Spleen (tissue), 11 donors: ENCODE results near the gene DPF3. TPM values are rescaled to one million over a fixed set of nuclear protein-coding genes. Genes with fewer than 3 reads are reported as not detected.

Experiments
- DNase-seq: peaks from one replicate; pipeline ENCODE4 v3.0.0-alpha.2; 2020
- H3K27ac ChIP-seq, 8 donors: fragments of 200-600 bp; sonication (generic) in 7 of 8; 1 replicate in 4 of 8; 2 replicates in 4 of 8; pipeline versions ENCODE4 v1.5.0 to v1.8.0; 2016 to 2021; ENCODE audit warnings: inconsistent platforms in 4 of 8, mild to moderate bottlenecking in 4 of 8, moderate library complexity in 1 of 8
- H3K27me3 ChIP-seq, 7 donors: fragments of 200-600 bp; sonication (generic) in 6 of 7; replicated peaks in 1 of 7; 1 replicate in 4 of 7; 2 replicates in 3 of 7; pipeline versions ENCODE4 v1.5.0 to v1.8.0; 2016 to 2021; ENCODE audit warnings: inconsistent platforms in 3 of 7, mild to moderate bottlenecking in 1 of 7
- H3K36me3 ChIP-seq, 6 donors: fragments of 200-600 bp; sonication (generic) in 5 of 6; 1 replicate in 4 of 6; 2 replicates in 2 of 6; pipeline versions ENCODE4 v1.5.0 to v1.8.0; 2016 to 2021; ENCODE audit warnings: inconsistent platforms in 2 of 6
- H3K4me1 ChIP-seq, 6 donors: fragments of 200-600 bp; sonication (generic) in 5 of 6; 1 replicate in 3 of 6; 2 replicates in 3 of 6; pipeline versions ENCODE4 v1.5.0 to v1.8.0; 2016 to 2021; ENCODE audit warnings: inconsistent platforms in 3 of 6
- H3K4me3 ChIP-seq, 8 donors: fragments of 200-600 bp; sonication (generic) in 7 of 8; 1 replicate in 4 of 8; 2 replicates in 4 of 8; pipeline versions ENCODE4 v1.5.0 to v1.8.0; 2016 to 2021; ENCODE audit warnings: inconsistent platforms in 4 of 8, mild to moderate bottlenecking in 4 of 8, moderate library complexity in 2 of 8
- H3K9me3 ChIP-seq, 8 donors: fragments of 200-600 bp; sonication (generic) in 7 of 8; 1 replicate in 4 of 8; 2 replicates in 4 of 8; pipeline versions ENCODE4 v1.5.0 to v1.8.0; 2016 to 2021; ENCODE audit warnings: inconsistent platforms in 4 of 8
- POLR2A ChIP-seq, 3 donors: fragments of 450-650 bp; IDR thresholded peaks; one replicate each; pipeline ENCODE4 v1.5.1; 2017; ENCODE audit warnings: antibody characterized with exemption in 3 of 3, mild to moderate bottlenecking in 1 of 3
- POLR2AphosphoS5 ChIP-seq, 3 donors: sonication (generic); formaldehyde crosslinking; IDR thresholded peaks; one replicate each; pipeline ENCODE4 v1.5.1; 2017; ENCODE audit warnings: antibody characterized with exemption in 3 of 3
- WGBS, 5 donors: extraction: QIAGEN DNeasy Blood & Tissue Kit in 3 of 5; methylation state at CpG; one replicate each; pipeline versions ENCODE4 v1.1.5 to v1.1.7; 2013 to 2018; 5-methylcytosine and 5-hydroxymethylcytosine counted together
- intact Hi-C: fragments of 100-400 bp; cut with DNase I; formaldehyde crosslinking; loops from one replicate; pipeline ENCODE4 v1.15.0; 2023; ENCODE audit warnings: low total_unique reads
- polyA plus RNA-seq, 3 donors: library from polyadenylated mRNA; stranded (reverse); fragments of 200-250 nt; gene quantifications; one replicate each; pipeline ENCODE4 v1.2.1, GENCODE V29; 2013
- total RNA-seq, 7 donors: library from RNA; depleted of rRNA in 3 of 7; stranded (reverse); fragments of >200 nt in 3 of 7; fragmentation: NEBNext Ultra II Directional in 4 of 7; extraction: Animal tissue kit (Norgen Biotek cat#: 25700) in 4 of 7; gene quantifications; one replicate each; pipeline versions ENCODE4 v1.1.0 to v1.2.1, GENCODE V29; 2016 to 2021
- TF ChIP-seq, protein P1 (sequence below), 11 experiments: fragments of 200-600 bp in 7 of 11; fragments of 450-650 bp in 4 of 11; sonication (generic) in 4 of 11; IDR thresholded peaks in 8 of 11; conservative IDR thresholded peaks in 3 of 11; 1 replicate in 7 of 11; 2 replicates in 4 of 11; pipeline versions ENCODE4 v1.4.0 to v1.8.0; 2016 to 2021; ENCODE audit warnings: antibody characterized with exemption in 11 of 11, inconsistent platforms in 4 of 11, mild to moderate bottlenecking in 1 of 11
- donor health status: healthy with polysubstance abuse.
- donor health status: DM: no; HTN: no; CAD: no; lungs with moderate emphysema.
- donor health status: DM: no; HTN: no; CAD: no.
- donor health status: Bipolar disorder and iron deficiency.
- donor health status: healthy.
- donor health status: DM: no; HTN: no; CAD: no.
- donor health status: DM: yes; HTN: yes; CAD: no.

The DPF3 gene
- total and polyA plus RNA-seq, 10 donors: 0.76 to 8.9 (median 3.0) TPM

DNA sequence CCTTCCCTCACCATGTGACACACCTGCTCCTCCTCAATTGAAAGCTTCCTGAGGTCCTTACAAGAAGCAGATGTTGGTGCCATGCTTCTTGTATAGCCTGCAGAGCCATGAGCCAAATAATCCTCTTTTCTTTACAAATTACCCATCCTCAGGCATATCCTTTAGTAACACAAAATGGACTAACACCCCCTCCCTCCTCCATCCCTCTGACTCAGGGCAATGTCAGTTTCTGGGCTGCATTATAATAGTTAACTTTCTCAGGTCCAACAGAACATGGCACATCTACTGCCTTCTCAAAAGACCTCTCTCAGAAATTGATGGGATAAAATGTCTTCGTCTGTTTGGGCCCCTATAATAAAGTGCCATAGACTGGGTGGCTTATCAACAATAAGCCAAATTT, 287.0 kb downstream of the DPF3 start:
- DNase-seq: no peak
- Histone ChIP-seq H3K4me3 (no peak overlapping the region), H3K27me3 (peaks cover 0 to 6% (median 0%) of the 10 kb centered on the region in 7 donors), H3K27ac (no peak overlapping the region), H3K9me3 (no peaks in the 10 kb centered on the region), H3K4me1 (no peaks in the 10 kb centered on the region), H3K36me3 (no peaks in the 10 kb centered on the region)
- WGBS, 5 donors: 89 to 93% (median 90%) methylated on average over 1 of the region's 1 CpG
- TF ChIP-seq, protein P1, sequence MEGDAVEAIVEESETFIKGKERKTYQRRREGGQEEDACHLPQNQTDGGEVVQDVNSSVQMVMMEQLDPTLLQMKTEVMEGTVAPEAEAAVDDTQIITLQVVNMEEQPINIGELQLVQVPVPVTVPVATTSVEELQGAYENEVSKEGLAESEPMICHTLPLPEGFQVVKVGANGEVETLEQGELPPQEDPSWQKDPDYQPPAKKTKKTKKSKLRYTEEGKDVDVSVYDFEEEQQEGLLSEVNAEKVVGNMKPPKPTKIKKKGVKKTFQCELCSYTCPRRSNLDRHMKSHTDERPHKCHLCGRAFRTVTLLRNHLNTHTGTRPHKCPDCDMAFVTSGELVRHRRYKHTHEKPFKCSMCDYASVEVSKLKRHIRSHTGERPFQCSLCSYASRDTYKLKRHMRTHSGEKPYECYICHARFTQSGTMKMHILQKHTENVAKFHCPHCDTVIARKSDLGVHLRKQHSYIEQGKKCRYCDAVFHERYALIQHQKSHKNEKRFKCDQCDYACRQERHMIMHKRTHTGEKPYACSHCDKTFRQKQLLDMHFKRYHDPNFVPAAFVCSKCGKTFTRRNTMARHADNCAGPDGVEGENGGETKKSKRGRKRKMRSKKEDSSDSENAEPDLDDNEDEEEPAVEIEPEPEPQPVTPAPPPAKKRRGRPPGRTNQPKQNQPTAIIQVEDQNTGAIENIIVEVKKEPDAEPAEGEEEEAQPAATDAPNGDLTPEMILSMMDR (IDR thresholded peaks at IDR 0.05 in 8 of 11, conservative IDR thresholded peaks at IDR 0.05 in 3 of 11): no peak
- TF ChIP-seq POLR2A (IDR thresholded peaks at IDR 0.05) (no peak), POLR2AphosphoS5 (IDR thresholded peaks at IDR 0.05) (no peak)
- intact Hi-C loops: no loop called here

DNA sequence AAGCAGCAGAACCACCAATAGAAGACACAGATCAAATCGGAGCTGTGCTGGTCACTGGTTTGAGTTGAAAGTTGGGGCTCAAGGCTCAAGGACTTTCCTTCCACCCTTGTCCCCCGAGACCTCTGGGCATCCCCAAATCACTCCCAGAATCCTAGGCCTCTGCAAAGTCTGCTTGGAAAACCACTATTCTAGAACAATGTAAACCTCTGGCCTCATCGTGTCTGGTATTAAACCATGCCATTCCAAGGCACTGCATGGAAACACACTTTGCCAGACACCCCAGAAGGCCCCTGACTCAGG, 288.0 kb downstream of the DPF3 start:
- WGBS, 5 donors: 86 to 97% (median 90%) methylated on average over 3 of the region's 3 CpGs
- Histone ChIP-seq H3K27ac (no peak overlapping the region), H3K9me3 (no peaks in the 10 kb centered on the region), H3K4me1 (peaks cover 0 to 3% (median 0%) of the 10 kb centered on the region in 6 donors), H3K36me3 (no peaks in the 10 kb centered on the region), H3K27me3 (peaks cover 0 to 12% (median 0%) of the 10 kb centered on the region in 7 donors), H3K4me3 (no peak overlapping the region)
- TF ChIP-seq, protein P1 (IDR thresholded peaks at IDR 0.05 in 8 of 11, conservative IDR thresholded peaks at IDR 0.05 in 3 of 11): no peak
- TF ChIP-seq POLR2AphosphoS5 (IDR thresholded peaks at IDR 0.05) (no peak), POLR2A (IDR thresholded peaks at IDR 0.05) (no peak)
- no peak for DNase-seq
- intact Hi-C loops: no loop called here

DNA sequence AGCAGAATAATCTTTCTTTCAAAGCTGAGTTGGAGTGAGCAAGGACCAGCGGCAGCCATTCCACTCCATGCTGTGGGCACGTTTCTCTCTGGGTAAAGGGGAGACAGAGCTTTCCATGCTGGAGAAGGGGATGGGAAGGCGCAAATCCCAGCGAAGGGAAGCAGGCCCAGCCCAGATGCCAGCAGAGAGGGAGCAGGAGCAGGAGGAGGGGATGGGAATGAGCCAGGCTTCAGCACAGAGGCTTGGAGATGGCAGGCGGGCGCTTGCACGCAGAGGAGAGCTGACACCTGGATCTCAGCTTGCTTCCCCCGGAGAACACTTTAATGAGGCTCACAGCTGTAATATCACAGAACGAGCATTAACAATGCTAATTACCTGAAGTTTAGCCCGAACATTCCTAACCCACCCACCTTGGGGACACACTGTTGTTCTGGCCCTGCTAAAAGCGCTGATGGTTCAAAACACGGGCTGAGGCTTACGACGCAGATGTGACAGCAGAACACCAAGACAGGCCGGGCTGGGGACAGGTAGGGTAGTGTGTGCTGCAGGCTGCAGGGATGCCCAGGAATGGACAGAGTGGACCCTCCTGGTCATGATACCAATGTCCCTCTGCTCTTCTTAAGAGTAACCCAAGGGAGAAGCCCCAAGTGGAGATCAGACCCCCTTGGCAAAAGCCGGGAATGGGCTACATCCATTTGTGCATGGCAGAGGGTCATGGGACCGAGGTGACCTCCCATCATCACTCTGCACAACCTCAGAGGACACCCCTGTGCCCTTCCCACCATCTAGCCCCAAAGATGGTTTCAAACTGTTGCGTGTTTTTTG, 288.6 kb downstream of the DPF3 start:
- H3K36me3 ChIP-seq: no peaks in the 10 kb centered on the region
- intact Hi-C loops: no loop called here
- H3K4me3 ChIP-seq: no peak overlapping the region
- 86 to 97% (median 89%) methylated on average over 17 to 18 of the region's 18 CpGs for WGBS, 5 donors
- peaks cover 0 to 16% (median 0%) of the 10 kb centered on the region in 7 donors for H3K27me3 ChIP-seq
- no peak overlapping the region for H3K27ac ChIP-seq
- DNase-seq: no peak
- H3K9me3 ChIP-seq: no peaks in the 10 kb centered on the region
- peaks cover 0 to 3% (median 0%) of the 10 kb centered on the region in 6 donors for H3K4me1 ChIP-seq
- TF ChIP-seq, protein P1 (IDR thresholded peaks at IDR 0.05 in 8 of 11, conservative IDR thresholded peaks at IDR 0.05 in 3 of 11): no peak
- no peak for TF ChIP-seq POLR2AphosphoS5 (IDR thresholded peaks at IDR 0.05)
- no peak for TF ChIP-seq POLR2A (IDR thresholded peaks at IDR 0.05)

DNA sequence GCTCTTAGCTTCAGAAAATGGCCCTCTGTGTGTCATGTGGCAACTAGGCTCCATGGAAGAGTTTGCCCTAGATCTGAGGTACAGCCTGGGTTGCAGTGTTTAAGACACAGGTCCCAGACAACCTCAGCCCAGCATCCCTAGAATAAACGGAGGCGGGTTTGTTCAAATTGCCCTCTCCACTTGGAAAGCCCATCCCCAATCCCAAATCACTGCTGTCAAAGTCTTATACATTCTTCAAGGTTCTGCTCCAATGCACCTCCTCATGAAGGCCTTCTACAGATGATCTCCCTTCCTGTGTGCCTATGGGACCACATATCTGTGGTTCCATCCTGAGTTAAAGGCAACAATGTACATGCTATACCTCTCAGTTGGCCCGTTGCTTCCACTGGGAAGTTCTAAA, 289.8 kb downstream of the DPF3 start:
- peaks cover 0 to 3% (median 0%) of the 10 kb centered on the region in 6 donors for H3K4me1 ChIP-seq
- no peak overlapping the region for H3K4me3 ChIP-seq
- DNase-seq: no peak
- 87 to 98% (median 92%) methylated on average over 3 of the region's 3 CpGs for WGBS, 5 donors
- peaks cover 0 to 25% (median 0%) of the 10 kb centered on the region in 7 donors for H3K27me3 ChIP-seq
- TF ChIP-seq POLR2AphosphoS5 (IDR thresholded peaks at IDR 0.05): no peak
- TF ChIP-seq, protein P1 (IDR thresholded peaks at IDR 0.05 in 8 of 11, conservative IDR thresholded peaks at IDR 0.05 in 3 of 11): no peak
- TF ChIP-seq POLR2A (IDR thresholded peaks at IDR 0.05): no peak
- no peak overlapping the region for H3K27ac ChIP-seq
- no peaks in the 10 kb centered on the region for H3K36me3 ChIP-seq
- intact Hi-C loops: no loop called here
- H3K9me3 ChIP-seq: no peaks in the 10 kb centered on the region
